ENCODE measurements around the gene CCDC178. TPM values are rescaled to one million over a fixed set of nuclear protein-coding genes. Genes with fewer than 3 reads are reported as not detected.

Gene CCDC178
- total and polyA plus RNA-seq, 2 donors (not counting 1 experiment from before 2014, with no cell fraction given), result 0.17 TPM; not detected in 1

GRCh38 chr18:33330711-33331110, 109.8 kb downstream of the CCDC178 start:
- no peak for TF ChIP-seq EZH2 (IDR thresholded peaks at IDR 0.05; ENCODE audit: low read length, missing control alignments)
- TF ChIP-seq, protein P1, sequence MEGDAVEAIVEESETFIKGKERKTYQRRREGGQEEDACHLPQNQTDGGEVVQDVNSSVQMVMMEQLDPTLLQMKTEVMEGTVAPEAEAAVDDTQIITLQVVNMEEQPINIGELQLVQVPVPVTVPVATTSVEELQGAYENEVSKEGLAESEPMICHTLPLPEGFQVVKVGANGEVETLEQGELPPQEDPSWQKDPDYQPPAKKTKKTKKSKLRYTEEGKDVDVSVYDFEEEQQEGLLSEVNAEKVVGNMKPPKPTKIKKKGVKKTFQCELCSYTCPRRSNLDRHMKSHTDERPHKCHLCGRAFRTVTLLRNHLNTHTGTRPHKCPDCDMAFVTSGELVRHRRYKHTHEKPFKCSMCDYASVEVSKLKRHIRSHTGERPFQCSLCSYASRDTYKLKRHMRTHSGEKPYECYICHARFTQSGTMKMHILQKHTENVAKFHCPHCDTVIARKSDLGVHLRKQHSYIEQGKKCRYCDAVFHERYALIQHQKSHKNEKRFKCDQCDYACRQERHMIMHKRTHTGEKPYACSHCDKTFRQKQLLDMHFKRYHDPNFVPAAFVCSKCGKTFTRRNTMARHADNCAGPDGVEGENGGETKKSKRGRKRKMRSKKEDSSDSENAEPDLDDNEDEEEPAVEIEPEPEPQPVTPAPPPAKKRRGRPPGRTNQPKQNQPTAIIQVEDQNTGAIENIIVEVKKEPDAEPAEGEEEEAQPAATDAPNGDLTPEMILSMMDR (conservative IDR thresholded peaks at IDR 0.05 in 1 of 2, IDR thresholded peaks at IDR 0.05 in 1 of 2; ENCODE audit: low read depth in 1 of 2, low read length in 2 of 2), result no peak
- Histone ChIP-seq H3K27me3 (ENCODE audit: control insufficient read depth, insufficient read depth, low read length) (no peaks in the 10 kb centered on the region), H3K4me1 (ENCODE audit: control insufficient read depth, extremely low read depth, insufficient read depth, low read length) (no peaks in the 10 kb centered on the region), H4K20me1 (ENCODE audit: control insufficient read depth, extremely low read depth, insufficient read depth, low read length) (no peaks in the 10 kb centered on the region), H2AFZ (ENCODE audit: low read length) (no peak overlapping the region), H3K36me3 (ENCODE audit: control insufficient read depth, insufficient read depth, low read length) (no peaks in the 10 kb centered on the region), H3K79me2 (ENCODE audit: control insufficient read depth, insufficient read depth, low read length) (no peaks in the 10 kb centered on the region), H3K27ac (ENCODE audit: insufficient read depth, low read length) (no peak overlapping the region), H3K4me3 (replicated peaks in 1 of 4; ENCODE audit: control extremely low read depth in 1 of 4, insufficient read depth in 1 of 4, low read depth in 3 of 4, low read length in 4 of 4) (no peak overlapping the region), H3K9me3 (ENCODE audit: control insufficient read depth, insufficient read depth, low read depth, low read length) (no peaks in the 10 kb centered on the region), H3K9ac (ENCODE audit: insufficient read depth, low read length) (no peak overlapping the region), H3K4me2 (ENCODE audit: extremely low read depth, insufficient read depth, low read length) (no peak overlapping the region)
- no peak for DNase-seq (ENCODE audit: low read depth in 2 of 2)

DNA sequence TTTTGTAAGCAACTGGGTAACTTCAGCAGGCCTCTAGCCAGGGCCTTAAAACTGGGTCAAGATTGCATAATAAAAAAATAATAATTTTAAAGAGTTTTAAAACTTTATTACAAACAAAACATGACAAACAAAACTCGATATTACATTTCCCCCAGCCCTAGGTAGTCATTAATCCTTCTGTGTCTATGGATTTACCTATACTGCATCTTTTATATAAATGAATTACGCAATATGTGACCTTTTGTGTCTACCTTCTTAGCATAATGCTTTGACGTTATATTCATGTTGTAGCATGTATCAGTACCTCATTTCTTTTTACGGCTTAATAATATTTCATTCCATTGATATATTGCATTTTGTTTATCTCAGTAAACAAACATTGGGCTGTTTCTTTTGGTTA, 113.5 kb downstream of the CCDC178 start:
- Histone ChIP-seq H2AFZ (ENCODE audit: low read length) (no peak overlapping the region), H3K9me3 (ENCODE audit: control insufficient read depth, insufficient read depth, low read depth, low read length) (no peaks in the 10 kb centered on the region), H3K4me3 (replicated peaks in 1 of 4; ENCODE audit: control extremely low read depth in 1 of 4, insufficient read depth in 1 of 4, low read depth in 3 of 4, low read length in 4 of 4) (no peak overlapping the region), H3K4me2 (ENCODE audit: extremely low read depth, insufficient read depth, low read length) (no peak overlapping the region), H3K27me3 (ENCODE audit: control insufficient read depth, insufficient read depth, low read length) (no peaks in the 10 kb centered on the region), H3K27ac (ENCODE audit: insufficient read depth, low read length) (no peak overlapping the region), H3K79me2 (ENCODE audit: control insufficient read depth, insufficient read depth, low read length) (no peaks in the 10 kb centered on the region), H3K36me3 (ENCODE audit: control insufficient read depth, insufficient read depth, low read length) (no peaks in the 10 kb centered on the region), H4K20me1 (ENCODE audit: control insufficient read depth, extremely low read depth, insufficient read depth, low read length) (no peaks in the 10 kb centered on the region), H3K9ac (ENCODE audit: insufficient read depth, low read length) (no peak overlapping the region), H3K4me1 (ENCODE audit: control insufficient read depth, extremely low read depth, insufficient read depth, low read length) (no peaks in the 10 kb centered on the region)
- no peak for DNase-seq (ENCODE audit: low read depth in 2 of 2)
- TF ChIP-seq, protein P1 (conservative IDR thresholded peaks at IDR 0.05 in 1 of 2, IDR thresholded peaks at IDR 0.05 in 1 of 2; ENCODE audit: low read depth in 1 of 2, low read length in 2 of 2), result no peak
- TF ChIP-seq EZH2 (IDR thresholded peaks at IDR 0.05; ENCODE audit: low read length, missing control alignments), result no peak

- Histone ChIP-seq H3K4me3 (replicated peaks in 1 of 4; ENCODE audit: control extremely low read depth in 1 of 4, insufficient read depth in 1 of 4, low read depth in 3 of 4, low read length in 4 of 4) (no peak overlapping the region), H4K20me1 (ENCODE audit: control insufficient read depth, extremely low read depth, insufficient read depth, low read length) (no peaks in the 10 kb centered on the region), H3K27ac (ENCODE audit: insufficient read depth, low read length) (no peak overlapping the region), H3K36me3 (ENCODE audit: control insufficient read depth, insufficient read depth, low read length) (no peaks in the 10 kb centered on the region), H3K27me3 (ENCODE audit: control insufficient read depth, insufficient read depth, low read length) (no peaks in the 10 kb centered on the region), H3K9ac (ENCODE audit: insufficient read depth, low read length) (no peak overlapping the region), H3K4me1 (ENCODE audit: control insufficient read depth, extremely low read depth, insufficient read depth, low read length) (no peaks in the 10 kb centered on the region), H2AFZ (ENCODE audit: low read length) (no peak overlapping the region), H3K9me3 (ENCODE audit: control insufficient read depth, insufficient read depth, low read depth, low read length) (no peaks in the 10 kb centered on the region), H3K4me2 (ENCODE audit: extremely low read depth, insufficient read depth, low read length) (no peak overlapping the region), H3K79me2 (ENCODE audit: control insufficient read depth, insufficient read depth, low read length) (no peaks in the 10 kb centered on the region)
- DNase-seq (ENCODE audit: low read depth in 2 of 2), result no peak
- TF ChIP-seq, protein P1 (conservative IDR thresholded peaks at IDR 0.05 in 1 of 2, IDR thresholded peaks at IDR 0.05 in 1 of 2; ENCODE audit: low read depth in 1 of 2, low read length in 2 of 2), result no peak
- no peak for TF ChIP-seq EZH2 (IDR thresholded peaks at IDR 0.05; ENCODE audit: low read length, missing control alignments)
Observed at GRCh38 chr18:33317640-33318039, 122.9 kb downstream of the CCDC178 start.
